Small intestine (tissue), 7 donors: Measurements from ENCODE around the gene TMEM150A. TPM values are rescaled to one million over a fixed set of nuclear protein-coding genes. Genes with fewer than 3 reads are reported as not detected.

Experiments used
- DNase-seq, 2 donors: peaks; one replicate each; pipeline versions ENCODE4 v3.0.0 to v3.0.0-alpha.2; 2013
- FAIRE-seq: peaks from 2 replicates; lab custom pipeline; 2012; peaks lifted over from hg19 to GRCh38; lab: Jason Lieb, UNC
- H3K27ac ChIP-seq, 3 donors: one replicate each; pipeline ENCODE4 v1.5.1; 2013; ENCODE audit warnings: low read length in 2 of 3, mild to moderate bottlenecking in 2 of 3, control low read depth in 1 of 3, inconsistent platforms in 1 of 3, low read depth in 1 of 3, moderate library complexity in 1 of 3
- H3K27me3 ChIP-seq, 3 donors: one replicate each; pipeline ENCODE4 v1.6.1; 2013; ENCODE audit warnings: low read length in 3 of 3, inconsistent platforms in 1 of 3; ENCODE audit not compliant: control insufficient read depth in 3 of 3, insufficient read depth in 3 of 3
- H3K36me3 ChIP-seq, 3 donors: one replicate each; pipeline ENCODE4 v1.6.1; 2013; ENCODE audit warnings: low read length in 3 of 3, inconsistent platforms in 1 of 3, low read depth in 1 of 3, mild to moderate bottlenecking in 1 of 3, moderate library complexity in 1 of 3; ENCODE audit not compliant: control insufficient read depth in 3 of 3, insufficient read depth in 2 of 3
- H3K4me1 ChIP-seq, 3 donors: one replicate each; pipeline ENCODE4 v1.6.1; 2013; ENCODE audit warnings: low read length in 2 of 3, inconsistent platforms in 1 of 3, low read depth in 1 of 3, mild to moderate bottlenecking in 1 of 3, moderate library complexity in 1 of 3; ENCODE audit not compliant: control insufficient read depth in 3 of 3, insufficient read depth in 2 of 3
- H3K4me3 ChIP-seq, 3 donors: one replicate each; pipeline ENCODE4 v1.5.1; 2013; ENCODE audit warnings: low read length in 3 of 3, control low read depth in 1 of 3, inconsistent platforms in 1 of 3, low read depth in 1 of 3, mild to moderate bottlenecking in 1 of 3, moderate library complexity in 1 of 3
- H3K9me3 ChIP-seq, 2 donors: one replicate each; pipeline ENCODE4 v1.6.1; 2013; ENCODE audit warnings: low read depth in 1 of 2, low read length in 1 of 2; ENCODE audit not compliant: control insufficient read depth in 2 of 2, insufficient read depth in 1 of 2
- WGBS, 3 donors: extraction: QIAGEN DNeasy Blood & Tissue Kit; methylation state at CpG; one replicate each; pipeline ENCODE4 v1.1.7; 2013; 5-methylcytosine and 5-hydroxymethylcytosine counted together
- polyA plus RNA-seq, 4 donors: library from polyadenylated mRNA; stranded (reverse) in 3 of 4; unstranded in 1 of 4; fragments of 200-250 nt in 3 of 4; fragments of 120-200 nt in 1 of 4; gene quantifications; one replicate each; pipeline versions ENCODE4 v1.2.1 to v1.2.3, GENCODE V29; 2013
- donor health status: healthy with polysubstance abuse.
- donor health status: control.
- donor health status: control.
- donor health status: Bipolar disorder and iron deficiency.
- donor health status: healthy.

Gene TMEM150A
- polyA plus RNA-seq, 4 donors: 12.5 to 40.0 (median 31.0) TPM

DNA sequence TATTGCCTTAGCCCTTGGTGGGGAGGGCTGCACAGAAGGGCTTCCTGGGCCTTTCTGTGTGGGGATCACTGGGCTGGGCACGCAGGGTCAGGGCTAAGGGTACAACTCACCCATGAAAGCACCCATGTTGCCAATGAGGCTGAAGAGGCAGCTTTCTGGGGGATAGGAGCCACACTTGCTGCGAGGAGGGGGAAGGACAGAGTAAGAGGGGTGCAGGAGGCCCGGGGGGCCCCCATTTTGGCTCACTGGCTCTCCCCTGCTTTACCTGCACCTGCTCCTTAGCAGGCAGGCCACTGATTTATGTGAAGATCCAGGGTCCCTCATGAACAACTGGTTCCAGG, 2.3 kb downstream of the TMEM150A start:
- DNase-seq (no peak), FAIRE-seq (no peak)
- Histone ChIP-seq H3K4me1 (peaks cover 4 to 50% (median 6%) of the 10 kb centered on the region in 3 donors), H3K27ac (no peak overlapping the region), H3K27me3 (no peaks in the 10 kb centered on the region), H3K9me3 (no peaks in the 10 kb centered on the region), H3K36me3 (peaks cover 0 to 48% (median 9%) of the 10 kb centered on the region in 3 donors), H3K4me3 (no peak overlapping the region)
- WGBS, 3 donors: 82 to 89% (median 84%) methylated on average over 3 of the region's 3 CpGs

DNA sequence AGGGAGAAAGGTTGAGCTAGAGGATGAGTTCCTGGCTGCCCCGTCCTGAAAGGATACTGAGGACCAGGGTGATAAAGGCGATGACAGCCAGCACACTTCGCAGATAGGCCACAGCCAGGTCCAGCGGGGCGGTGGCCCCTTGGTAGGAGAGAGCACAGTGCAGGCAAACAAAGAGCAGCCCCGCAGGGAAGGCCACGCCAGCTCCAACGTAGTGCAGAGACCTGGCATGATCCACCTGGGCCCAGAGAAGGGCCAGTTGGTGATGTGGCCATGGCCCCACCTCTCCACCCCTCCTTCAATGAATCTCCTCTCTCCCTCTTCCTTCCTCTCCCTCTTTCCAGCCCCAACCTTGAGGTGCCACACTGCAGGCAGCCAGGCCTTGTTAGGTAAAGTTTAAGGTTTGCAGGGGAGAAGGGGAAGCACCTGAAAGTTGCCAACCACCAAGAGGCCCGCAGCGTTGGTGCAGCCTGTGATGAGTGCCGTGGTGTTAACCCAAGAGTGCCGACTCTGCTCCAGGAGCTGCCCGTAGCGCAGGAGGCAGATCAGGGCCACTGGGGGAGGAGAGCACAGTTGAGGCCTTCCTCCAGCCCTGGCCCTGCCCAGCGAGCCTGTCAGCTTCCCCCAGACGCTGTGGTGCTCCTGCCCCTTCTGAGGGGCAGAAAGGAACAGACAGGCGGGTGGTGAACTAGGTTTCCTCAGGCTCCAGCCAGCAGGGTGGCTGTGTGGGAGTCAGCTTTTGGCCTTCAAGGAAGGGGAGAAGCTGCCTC, 2.8 kb downstream of the TMEM150A start:
- peaks cover 5 to 50% (median 6%) of the 10 kb centered on the region in 3 donors for H3K4me1 ChIP-seq
- no peak for FAIRE-seq
- DNase-seq: no peak
- no peak overlapping the region for H3K4me3 ChIP-seq
- H3K9me3 ChIP-seq: no peaks in the 10 kb centered on the region
- peaks cover 0 to 48% (median 9%) of the 10 kb centered on the region in 3 donors for H3K36me3 ChIP-seq
- no peaks in the 10 kb centered on the region for H3K27me3 ChIP-seq
- H3K27ac ChIP-seq: no peak overlapping the region
- WGBS, 3 donors: 74 to 77% (median 75%) methylated on average over 17 of the region's 17 CpGs

DNA sequence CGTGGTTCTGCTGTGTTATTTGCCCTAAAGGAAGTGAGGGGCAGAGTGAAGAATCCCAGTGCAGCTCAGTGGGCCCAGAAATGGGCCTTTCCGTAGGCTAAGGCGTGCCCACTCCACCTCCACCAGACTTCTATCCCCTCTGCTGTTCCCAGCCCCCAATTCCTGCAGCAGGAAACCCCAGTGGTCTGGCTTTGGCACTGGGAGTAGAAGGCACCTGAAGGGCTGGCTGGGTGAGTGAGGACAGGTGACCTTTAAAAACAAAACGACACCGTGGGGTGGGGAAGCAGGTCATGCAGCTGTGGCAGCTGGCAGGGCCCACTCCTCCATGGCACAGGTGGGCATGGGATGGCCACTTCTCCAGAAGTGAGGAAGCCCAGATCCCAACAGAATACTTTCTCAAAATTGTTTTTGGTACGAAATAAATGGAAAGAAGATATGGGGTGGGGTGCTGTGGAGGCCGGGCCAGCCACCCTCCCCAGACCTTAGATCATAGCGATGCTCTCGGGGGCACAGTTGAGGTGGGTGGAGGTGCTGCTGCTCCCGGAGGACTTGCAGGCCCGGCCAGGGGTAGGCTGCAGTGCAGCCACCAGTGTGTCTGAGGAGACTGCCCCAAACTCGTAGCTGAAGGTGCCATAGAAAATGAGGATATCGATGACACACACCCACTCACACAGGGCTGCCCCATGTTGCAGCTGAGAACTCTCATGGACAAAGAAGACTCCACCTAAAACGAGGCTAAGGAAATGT, 3.7 kb downstream of the TMEM150A start:
- 71 to 78% (median 73%) methylated on average over 14 of the region's 14 CpGs for WGBS, 3 donors
- FAIRE-seq (no peak), DNase-seq (no peak)
- no peak overlapping the region for H3K27ac ChIP-seq
- H3K4me3 ChIP-seq: no peak overlapping the region
- H3K36me3 ChIP-seq: peaks cover 0 to 48% (median 9%) of the 10 kb centered on the region in 3 donors
- no peaks in the 10 kb centered on the region for H3K27me3 ChIP-seq
- H3K4me1 ChIP-seq: peaks cover 6 to 48% (median 10%) of the 10 kb centered on the region in 3 donors
- no peaks in the 10 kb centered on the region for H3K9me3 ChIP-seq

DNA sequence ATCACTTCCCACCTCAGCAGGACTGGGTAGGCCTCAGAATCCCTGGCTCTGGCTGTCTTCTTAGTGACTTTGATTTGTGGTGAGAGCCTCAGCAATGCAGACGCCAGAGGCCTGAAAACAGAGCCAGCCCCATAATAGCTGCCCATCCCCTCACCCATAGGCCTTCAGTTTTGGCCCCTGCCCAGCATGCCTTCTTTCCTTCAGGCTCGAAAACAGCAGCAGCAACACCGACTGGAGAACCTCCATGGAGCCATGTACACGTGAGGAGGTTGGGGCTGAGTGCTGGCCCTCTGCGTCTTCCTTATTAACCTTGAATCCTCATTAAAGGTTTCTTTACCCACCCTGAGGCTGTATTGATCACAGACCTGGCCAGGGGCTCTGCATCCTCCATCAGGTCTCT, 5.3 kb downstream of the TMEM150A start:
- FAIRE-seq (no peak), DNase-seq (no peak)
- Histone ChIP-seq H3K4me3 (no peak overlapping the region), H3K27me3 (no peaks in the 10 kb centered on the region), H3K27ac (no peak overlapping the region), H3K9me3 (no peaks in the 10 kb centered on the region), H3K4me1 (peaks cover 6 to 47% (median 10%) of the 10 kb centered on the region in 3 donors), H3K36me3 (peaks cover 0 to 48% (median 9%) of the 10 kb centered on the region in 3 donors)
- WGBS, 3 donors: 78 to 89% (median 86%) methylated on average over 5 of the region's 5 CpGs

DNA sequence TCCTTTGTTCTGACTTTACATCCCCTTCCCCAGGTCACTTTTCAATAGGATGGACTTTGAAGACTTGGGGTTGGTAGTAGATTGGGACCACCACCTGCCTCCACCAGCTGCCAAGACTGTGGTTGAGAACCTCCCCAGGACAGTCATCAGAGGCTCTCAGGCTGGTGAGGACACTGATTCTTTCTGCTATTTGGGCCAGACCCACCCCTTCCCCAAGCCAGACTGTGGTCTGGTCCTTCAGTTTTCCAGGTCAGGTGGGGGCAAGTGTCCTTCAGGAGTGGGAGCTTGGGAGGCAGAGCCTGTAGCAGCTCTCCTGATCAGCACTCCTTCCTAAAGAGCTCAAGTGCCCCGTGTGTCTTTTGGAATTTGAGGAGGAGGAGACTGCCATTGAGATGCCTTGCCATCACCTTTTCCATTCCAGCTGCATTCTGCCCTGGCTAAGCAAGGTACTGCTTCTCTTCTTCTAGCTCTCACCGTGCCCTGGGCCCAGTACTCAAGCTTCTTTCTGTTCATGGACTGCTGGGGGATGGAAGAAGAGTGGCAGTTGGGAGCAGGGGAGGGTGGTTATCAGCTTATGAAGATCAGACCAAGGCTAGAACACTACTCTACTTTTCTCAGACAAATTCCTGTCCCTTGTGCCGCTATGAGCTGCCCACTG, 5.9 kb downstream of the TMEM150A start:
- peaks cover 6 to 44% (median 10%) of the 10 kb centered on the region in 3 donors for H3K4me1 ChIP-seq
- H3K27me3 ChIP-seq: no peaks in the 10 kb centered on the region
- FAIRE-seq (no peak), DNase-seq (no peak)
- peak overlapping the region in 2 of 3 donors; percentile 76 to 79 for H3K4me3 ChIP-seq
- H3K9me3 ChIP-seq: no peaks in the 10 kb centered on the region
- peaks cover 0 to 49% (median 9%) of the 10 kb centered on the region in 3 donors for H3K36me3 ChIP-seq
- WGBS, 3 donors: 54 to 68% (median 67%) methylated on average over 3 of the region's 3 CpGs
- no peak overlapping the region for H3K27ac ChIP-seq

DNA sequence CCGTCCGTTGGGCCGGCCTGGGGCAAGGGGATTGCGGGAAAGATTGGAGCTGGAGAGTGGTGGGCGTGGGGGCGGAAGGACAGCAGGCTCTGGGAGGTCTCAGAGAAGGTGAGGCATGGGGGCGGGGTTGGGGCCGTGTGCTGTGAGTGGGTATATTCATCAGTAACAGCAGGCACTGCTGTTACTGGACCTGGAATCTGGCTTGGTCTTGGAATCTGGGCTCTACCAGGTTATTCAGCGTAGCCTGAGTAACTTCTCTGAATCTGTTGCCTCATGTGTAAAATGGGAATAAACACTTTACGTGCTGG, 6.5 kb downstream of the TMEM150A start:
- H3K36me3 ChIP-seq: peaks cover 0 to 45% (median 9%) of the 10 kb centered on the region in 3 donors
- peak overlapping the region; percentile 66 to 94 (median 92) for H3K27ac ChIP-seq
- 2 to 3% (median 3%) methylated on average over 10 of the region's 10 CpGs for WGBS, 3 donors
- H3K4me1 ChIP-seq: peaks cover 6 to 40% (median 6%) of the 10 kb centered on the region in 3 donors
- FAIRE-seq: no peak
- H3K27me3 ChIP-seq: no peaks in the 10 kb centered on the region
- DNase-seq: no peak
- peak overlapping the region; percentile 75 to 79 (median 76) for H3K4me3 ChIP-seq
- no peaks in the 10 kb centered on the region for H3K9me3 ChIP-seq

DNA sequence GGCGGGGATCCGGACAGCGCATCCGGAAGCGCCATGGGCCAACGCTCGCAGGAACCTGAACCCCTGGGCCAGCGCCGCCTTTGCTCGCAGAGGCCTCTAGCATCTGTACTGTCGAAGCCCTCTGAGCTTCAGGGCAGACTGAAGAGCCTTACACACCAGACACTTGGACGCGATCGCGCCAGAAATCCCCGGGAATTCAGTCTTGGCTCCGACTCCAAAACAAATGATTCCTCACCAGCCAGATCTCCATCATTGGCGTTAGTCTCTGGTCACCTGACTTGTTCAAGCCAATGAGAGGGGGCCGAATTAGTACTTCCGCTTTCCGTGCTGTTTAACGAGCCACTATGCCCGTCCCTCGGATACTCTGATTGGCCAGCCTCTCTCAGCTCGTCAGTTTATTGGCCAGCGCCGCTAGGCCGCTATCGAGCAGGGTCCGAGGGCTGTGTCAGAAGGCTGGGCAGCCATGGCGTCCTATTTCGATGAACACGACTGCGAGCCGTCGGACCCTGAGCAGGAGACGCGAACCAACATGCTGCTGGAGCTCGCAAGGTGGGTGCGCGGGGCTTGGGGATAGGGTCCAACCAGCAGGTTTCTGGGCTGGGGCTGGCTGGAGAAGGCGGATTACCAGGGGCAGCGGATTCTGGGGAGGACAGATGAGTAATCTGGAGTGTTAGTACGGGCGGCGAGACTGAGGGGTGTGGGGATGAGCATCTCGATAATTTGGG, 7.0 kb downstream of the TMEM150A start, which contains the start of gene RNF181:
Gene RNF181, plus strand, starts transcription at position 445 of the 725 bp plus-strand sequence. Its CDS starts 19 bp downstream, at position 464.
- no peaks in the 10 kb centered on the region for H3K27me3 ChIP-seq
- 0 to 1% (median 0%) methylated on average over 47 of the region's 47 CpGs for WGBS, 3 donors
- DNase-seq: peak; percentile 97 to 99
- H3K4me3 ChIP-seq: peak within 1 kb of the TSS; percentile 75 to 79 (median 76)
- peak within 1 kb of the TSS; percentile 66 to 94 (median 92) for H3K27ac ChIP-seq
- H3K36me3 ChIP-seq: peaks cover 0 to 40% (median 8%) of the 10 kb centered on the region in 3 donors
- FAIRE-seq: peak; percentile 61
- H3K4me1 ChIP-seq: peaks cover 6 to 37% (median 6%) of the 10 kb centered on the region in 3 donors
- H3K9me3 ChIP-seq: no peaks in the 10 kb centered on the region
